Endothelial cell of umbilical vein (primary cell): Measurements from ENCODE around the gene SLC5A2.

Experiments
- CTCF ChIP-seq, 2 donors: IDR thresholded peaks; 1 replicate in 1 of 2; 2 replicates in 1 of 2; pipeline ENCODE4 v1.5.1; 2011; ENCODE audit warnings: low read length in 2 of 2, mild to moderate bottlenecking in 2 of 2, moderate library complexity in 2 of 2, control low read depth in 1 of 2, inconsistent platforms in 1 of 2, low read depth in 1 of 2; ENCODE audit not compliant: insufficient read depth in 1 of 2; ENCODE audit errors: extremely low read depth in 1 of 2
- POLR2A ChIP-seq: IDR thresholded peaks from 2 replicates; pipeline ENCODE4 v1.6.1; 2012; ENCODE audit warnings: low read depth, mild to moderate bottlenecking, control low read depth, low read length

- TF ChIP-seq CTCF (IDR thresholded peaks at IDR 0.05; ENCODE audit: extremely low read depth in 1 of 2, insufficient read depth in 1 of 2, low read depth in 1 of 2, low read length in 2 of 2), result no peak
- no peak for TF ChIP-seq POLR2A
Observed at GRCh38 chr16:31513126-31513525, 30.2 kb downstream of the SLC5A2 start.
